Psoas muscle (tissue), 8 donors: ENCODE data around the gene LY6G6F. TPM values are rescaled to one million over a fixed set of nuclear protein-coding genes. Genes with fewer than 3 reads are reported as not detected.
A peak's percentile ranks its signal among the peaks of the same experiment; 100 is the strongest.

Source experiments
- ATAC-seq, 4 donors: fragments of 200-7000 bp; cut with Tn5 transposase; one replicate each; pipeline ENCODE4 v1.9.1; 2020; ENCODE audit warnings: moderate library complexity in 3 of 4, mild to moderate bottlenecking in 2 of 4
- DNase-seq, 2 donors: peaks; one replicate each; pipeline ENCODE4 v3.0.0-alpha.2; 2020
- H3K27ac ChIP-seq: fragments of 200-600 bp; one replicate; pipeline ENCODE4 v1.8.0; 2022
- H3K27me3 ChIP-seq, 3 donors: fragments of 200-600 bp in 1 of 3; one replicate each; pipeline versions ENCODE4 v1.6.1 to v1.8.0; 2013 to 2022; ENCODE audit warnings: low read length in 2 of 3, mild to moderate bottlenecking in 2 of 3, moderate library complexity in 1 of 3; ENCODE audit not compliant: insufficient read depth in 3 of 3
- H3K36me3 ChIP-seq, 2 donors: fragments of 200-600 bp in 1 of 2; one replicate each; pipeline versions ENCODE4 v1.6.1 to v1.8.0; 2013 to 2022; ENCODE audit warnings: low read depth in 1 of 2, mild to moderate bottlenecking in 1 of 2, moderate library complexity in 1 of 2; ENCODE audit not compliant: insufficient read depth in 1 of 2
- H3K4me1 ChIP-seq: fragments of 200-600 bp; one replicate; pipeline ENCODE4 v1.8.0; 2022
- H3K4me3 ChIP-seq: fragments of 200-600 bp; one replicate; pipeline ENCODE4 v1.8.0; 2022; ENCODE audit warnings: mild to moderate bottlenecking
- H3K9me3 ChIP-seq: fragments of 200-600 bp; one replicate; pipeline ENCODE4 v1.8.0; 2022
- WGBS, 3 donors: extraction: QIAGEN DNeasy Blood & Tissue Kit; methylation state at CpG; one replicate each; pipeline versions ENCODE4 v1.1.6 to v1.1.7; 2013; 5-methylcytosine and 5-hydroxymethylcytosine counted together
- intact Hi-C, 2 donors: fragments of 100-400 bp; cut with DNase I; formaldehyde crosslinking; loops; one replicate each; pipeline versions ENCODE4 v1.11.0 to v1.14.2; 2022
- polyA plus RNA-seq, 3 donors: library from polyadenylated mRNA; stranded (reverse); fragments of 200-250 nt; gene quantifications; one replicate each; pipeline ENCODE4 v1.2.3, GENCODE V29; 2013
- total RNA-seq, 4 donors: library from RNA; stranded (reverse); fragmentation: NEBNext Ultra II Directional in 2 of 4; extraction: Animal tissue kit (Norgen Biotek cat#: 25700) in 2 of 4; gene quantifications; one replicate each; pipeline versions ENCODE4 v1.2.1 to v1.2.4, GENCODE V29; 2021 to 2023
- TF ChIP-seq, protein P1 (sequence below): fragments of 200-600 bp; IDR thresholded peaks from one replicate; pipeline ENCODE4 v1.8.0; 2022; ENCODE audit warnings: antibody characterized with exemption
- donor health status: healthy with polysubstance abuse.
- donor health status: DM: no; HTN: no; CAD: no; lungs with moderate emphysema.
- donor health status: Bipolar disorder and iron deficiency.
- donor health status: healthy.
- donor health status: DM: yes; HTN: yes; CAD: no.
- donor health status: DM: no; HTN: no; CAD: no.
- donor health status: DM: no; HTN: no; CAD: no.
- donor health status: DM: yes; HTN: yes; CAD: no.

The LY6G6F gene
- total and polyA plus RNA-seq, 7 donors, result 0.05 TPM; not detected in 6

DNA sequence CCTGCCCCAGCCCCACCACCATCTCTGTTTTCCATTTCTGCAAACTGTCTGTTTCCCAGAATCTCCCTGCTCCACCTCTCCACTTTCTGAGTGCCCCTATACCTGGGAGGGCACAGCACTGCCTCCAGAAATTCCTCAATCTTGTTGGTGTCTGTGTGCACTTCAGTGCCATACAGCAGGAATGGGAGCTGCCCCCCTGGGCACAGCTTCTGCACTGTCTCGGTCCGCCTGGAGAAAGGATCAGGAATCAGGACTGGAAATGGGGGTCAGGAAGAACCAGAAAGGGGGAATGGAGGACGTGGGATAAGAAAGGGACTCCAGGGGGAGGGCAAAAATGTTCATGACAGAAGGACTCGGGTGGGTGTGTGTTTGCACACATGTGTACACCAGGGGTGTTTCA is 27.1 kb downstream of the LY6G6F start:
- ATAC-seq (no peak), DNase-seq (no peak)
- TF ChIP-seq, protein P1, sequence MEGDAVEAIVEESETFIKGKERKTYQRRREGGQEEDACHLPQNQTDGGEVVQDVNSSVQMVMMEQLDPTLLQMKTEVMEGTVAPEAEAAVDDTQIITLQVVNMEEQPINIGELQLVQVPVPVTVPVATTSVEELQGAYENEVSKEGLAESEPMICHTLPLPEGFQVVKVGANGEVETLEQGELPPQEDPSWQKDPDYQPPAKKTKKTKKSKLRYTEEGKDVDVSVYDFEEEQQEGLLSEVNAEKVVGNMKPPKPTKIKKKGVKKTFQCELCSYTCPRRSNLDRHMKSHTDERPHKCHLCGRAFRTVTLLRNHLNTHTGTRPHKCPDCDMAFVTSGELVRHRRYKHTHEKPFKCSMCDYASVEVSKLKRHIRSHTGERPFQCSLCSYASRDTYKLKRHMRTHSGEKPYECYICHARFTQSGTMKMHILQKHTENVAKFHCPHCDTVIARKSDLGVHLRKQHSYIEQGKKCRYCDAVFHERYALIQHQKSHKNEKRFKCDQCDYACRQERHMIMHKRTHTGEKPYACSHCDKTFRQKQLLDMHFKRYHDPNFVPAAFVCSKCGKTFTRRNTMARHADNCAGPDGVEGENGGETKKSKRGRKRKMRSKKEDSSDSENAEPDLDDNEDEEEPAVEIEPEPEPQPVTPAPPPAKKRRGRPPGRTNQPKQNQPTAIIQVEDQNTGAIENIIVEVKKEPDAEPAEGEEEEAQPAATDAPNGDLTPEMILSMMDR, result no peak
- Histone ChIP-seq H3K4me3 (no peak overlapping the region), H3K36me3 (peaks cover 0 to 35% of the 10 kb centered on the region in 2 donors), H3K27me3 (peaks cover 0 to 11% (median 0%) of the 10 kb centered on the region in 3 donors), H3K9me3 (no peaks in the 10 kb centered on the region), H3K4me1 (peaks cover 26% of the 10 kb centered on the region), H3K27ac (peak overlapping the region; percentile 74)
- intact Hi-C loops, result no loop called here
- 82 to 92% (median 87%) methylated on average over 4 of the region's 4 CpGs for WGBS, 3 donors

DNA sequence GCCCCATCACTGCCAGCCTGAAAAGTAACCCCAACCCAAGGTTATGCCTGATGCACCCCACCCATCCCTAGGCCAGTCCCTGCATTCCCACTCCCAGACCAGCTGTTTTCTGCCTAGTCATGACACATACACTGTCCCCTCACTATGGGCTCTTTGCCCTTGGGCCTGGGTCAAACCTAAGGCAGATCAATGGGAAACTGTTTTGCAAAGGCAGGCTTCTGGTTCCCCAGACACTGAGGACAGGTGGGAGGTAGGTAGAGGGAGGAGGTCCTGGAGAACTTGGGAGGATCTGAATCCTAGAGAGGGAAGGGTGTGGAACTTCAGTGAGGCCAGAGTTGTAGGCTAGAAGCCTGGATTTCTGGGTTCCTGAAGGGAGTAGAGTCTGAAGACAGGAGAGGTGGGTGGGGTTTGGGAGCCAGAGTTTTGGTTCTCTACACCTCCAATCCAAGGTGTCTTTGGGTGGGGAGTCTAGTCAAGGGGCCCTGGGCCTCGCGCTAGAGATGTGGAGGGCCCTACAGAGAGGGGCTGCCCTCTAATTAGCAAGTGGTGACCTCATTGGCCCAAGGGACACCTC is 27.7 kb downstream of the LY6G6F start:
- TF ChIP-seq, protein P1, result no peak
- peaks cover 24% of the 10 kb centered on the region for H3K4me1 ChIP-seq
- 38 to 53% (median 53%) methylated on average over 2 of the region's 2 CpGs for WGBS, 3 donors
- DNase-seq, result no peak
- H3K27ac ChIP-seq, result peak overlapping the region; percentile 74
- H3K27me3 ChIP-seq, result peaks cover 0 to 11% (median 0%) of the 10 kb centered on the region in 3 donors
- H3K4me3 ChIP-seq, result peak overlapping the region; percentile 71
- H3K36me3 ChIP-seq, result peaks cover 0 to 35% of the 10 kb centered on the region in 2 donors
- H3K9me3 ChIP-seq, result no peaks in the 10 kb centered on the region
- peak in 1 of 4 donors; percentile 20 for ATAC-seq
- intact Hi-C loops, result no loop called here

DNA sequence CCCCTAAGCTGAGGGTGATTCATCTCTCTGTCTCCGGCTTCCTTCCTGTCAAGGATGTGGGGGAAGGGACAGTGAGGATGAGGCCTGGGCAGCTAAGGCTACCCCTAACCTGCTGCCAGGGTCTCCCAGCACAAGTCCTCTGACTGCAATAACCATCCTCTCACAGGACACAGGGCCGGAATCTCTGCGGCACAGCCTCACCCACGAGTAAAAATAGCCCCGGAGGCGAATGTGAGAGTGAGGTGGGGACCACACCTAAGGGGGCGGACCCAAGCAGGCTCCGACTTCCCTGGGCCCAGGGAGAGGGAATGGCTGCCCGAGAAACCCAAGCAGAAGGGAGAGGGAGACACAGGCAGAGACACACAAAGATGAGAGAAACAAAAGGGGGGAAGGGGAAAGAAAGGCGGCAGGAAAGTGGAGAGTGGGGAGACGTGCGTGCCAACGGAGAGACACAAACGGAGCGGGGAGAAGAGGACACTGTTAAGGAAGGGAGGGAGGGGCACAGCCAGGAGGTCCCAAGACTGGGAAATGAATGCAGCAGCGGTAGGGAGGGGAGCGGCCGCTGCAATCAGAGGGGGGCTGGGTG is 28.2 kb downstream of the LY6G6F start:
- ATAC-seq, result peak in 1 of 4 donors; percentile 26
- peaks cover 0 to 35% of the 10 kb centered on the region in 2 donors for H3K36me3 ChIP-seq
- intact Hi-C loops, result loop anchor here in 1 of 2 donors (5.0 kb wide), 1 partner anchor 68 kb away; the partner anchor contains the start of genes CSNK2B and LY6G5B

DNA sequence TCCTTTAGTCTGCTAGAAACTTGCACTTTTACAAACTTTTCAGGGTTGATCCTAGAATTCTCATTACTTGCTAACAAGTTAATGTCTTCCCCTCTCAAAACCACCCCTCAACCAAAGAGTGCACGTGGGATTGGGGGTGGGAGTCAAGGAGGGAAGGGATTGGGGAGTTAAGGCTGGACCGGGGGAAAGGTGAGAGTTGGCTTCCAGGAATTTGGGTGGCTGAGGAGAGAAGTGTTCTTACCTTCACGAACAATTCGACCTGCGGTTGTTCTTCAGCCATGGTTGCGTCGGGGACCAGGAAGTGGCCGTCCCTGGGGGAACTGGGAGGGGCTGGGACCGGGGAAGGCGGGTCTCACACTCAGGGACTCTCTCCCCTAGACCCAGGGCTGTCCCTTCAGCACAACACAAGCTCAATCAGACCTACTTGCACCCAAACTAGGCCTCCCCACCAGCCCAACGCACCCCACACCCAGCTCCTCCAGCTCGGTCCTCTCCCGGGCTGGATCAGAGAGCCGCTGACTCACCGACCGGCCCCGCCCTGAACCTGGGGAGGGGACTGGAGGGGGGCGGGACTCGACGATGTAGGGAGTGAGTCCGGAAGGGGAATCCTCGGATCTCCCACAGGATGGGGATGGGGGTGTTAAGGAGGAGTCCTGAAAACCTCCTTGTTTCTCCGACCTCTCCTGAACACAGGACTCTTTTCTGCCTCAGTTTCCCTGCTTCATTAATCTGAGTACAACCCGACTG is 29.5 kb downstream of the LY6G6F start, which contains the start of gene CLIC1:
Gene CLIC1, minus strand, starts transcription at position 510 of the 747 bp plus-strand sequence. Its CDS starts 230 bp downstream, at position 280.
- peak within 1 kb of the TSS; percentile 71 for H3K4me3 ChIP-seq
- H3K27ac ChIP-seq, result peak within 1 kb of the TSS; percentile 74
- peaks cover 0 to 28% of the 10 kb centered on the region in 2 donors for H3K36me3 ChIP-seq
- ATAC-seq (peak; percentile 17 to 35 (median 24)), DNase-seq (peak; percentile 87 to 90)
- intact Hi-C loops, result loop anchor here in 1 of 2 donors (5.0 kb wide), 1 partner anchor 69 kb away; the partner anchor contains the start of genes CSNK2B and LY6G5B
- TF ChIP-seq, protein P1, result no peak
- H3K4me1 ChIP-seq, result peaks cover 27% of the 10 kb centered on the region
- H3K27me3 ChIP-seq, result peaks cover 0 to 11% (median 0%) of the 10 kb centered on the region in 3 donors
- 5 to 9% (median 8%) methylated on average over 20 to 24 of the region's 24 CpGs for WGBS, 3 donors
- H3K9me3 ChIP-seq, result no peaks in the 10 kb centered on the region

More for the DNA sequence above, 28.2 kb downstream of the LY6G6F start:
- Histone ChIP-seq H3K27ac (peak overlapping the region; percentile 74), H3K27me3 (peaks cover 0 to 11% (median 0%) of the 10 kb centered on the region in 3 donors), H3K9me3 (no peaks in the 10 kb centered on the region), H3K4me3 (peak overlapping the region; percentile 71), H3K4me1 (peaks cover 27% of the 10 kb centered on the region)
- WGBS, 3 donors, result 13 to 17% (median 14%) methylated on average over 18 of the region's 18 CpGs
- DNase-seq, result no peak
- TF ChIP-seq, protein P1, result no peak
